Adrenal gland (tissue), 5 donors: Measurements from ENCODE around the gene GPR27.

Source experiments
- CTCF ChIP-seq, 6 experiments: fragments of 450-650 bp in 4 of 6; fragments of 200-600 bp in 2 of 6; sonication (generic) in 1 of 6; IDR thresholded peaks; 1 replicate in 5 of 6; 2 replicates in 1 of 6; pipeline versions ENCODE4 v1.5.1 to v1.8.0; 2016 to 2021; ENCODE audit warnings: antibody characterized with exemption in 6 of 6, mild to moderate bottlenecking in 2 of 6, moderate library complexity in 1 of 6
- POLR2A ChIP-seq, 2 donors: fragments of 450-650 bp; IDR thresholded peaks; one replicate each; pipeline ENCODE4 v1.6.1; 2017; ENCODE audit warnings: antibody characterized with exemption in 2 of 2, mild to moderate bottlenecking in 2 of 2, moderate library complexity in 1 of 2
- donor health status: DM: no; HTN: no; CAD: no.

- no peak for TF ChIP-seq CTCF (IDR thresholded peaks at IDR 0.05)
- TF ChIP-seq POLR2A (IDR thresholded peaks at IDR 0.05) = no peak
Observed at GRCh38 chr3:71709908-71710511, 43.6 kb upstream of the GPR27 start.
